Measurements from ENCODE around the gene CFAP251.

- TF ChIP-seq, protein P1, sequence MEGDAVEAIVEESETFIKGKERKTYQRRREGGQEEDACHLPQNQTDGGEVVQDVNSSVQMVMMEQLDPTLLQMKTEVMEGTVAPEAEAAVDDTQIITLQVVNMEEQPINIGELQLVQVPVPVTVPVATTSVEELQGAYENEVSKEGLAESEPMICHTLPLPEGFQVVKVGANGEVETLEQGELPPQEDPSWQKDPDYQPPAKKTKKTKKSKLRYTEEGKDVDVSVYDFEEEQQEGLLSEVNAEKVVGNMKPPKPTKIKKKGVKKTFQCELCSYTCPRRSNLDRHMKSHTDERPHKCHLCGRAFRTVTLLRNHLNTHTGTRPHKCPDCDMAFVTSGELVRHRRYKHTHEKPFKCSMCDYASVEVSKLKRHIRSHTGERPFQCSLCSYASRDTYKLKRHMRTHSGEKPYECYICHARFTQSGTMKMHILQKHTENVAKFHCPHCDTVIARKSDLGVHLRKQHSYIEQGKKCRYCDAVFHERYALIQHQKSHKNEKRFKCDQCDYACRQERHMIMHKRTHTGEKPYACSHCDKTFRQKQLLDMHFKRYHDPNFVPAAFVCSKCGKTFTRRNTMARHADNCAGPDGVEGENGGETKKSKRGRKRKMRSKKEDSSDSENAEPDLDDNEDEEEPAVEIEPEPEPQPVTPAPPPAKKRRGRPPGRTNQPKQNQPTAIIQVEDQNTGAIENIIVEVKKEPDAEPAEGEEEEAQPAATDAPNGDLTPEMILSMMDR (IDR thresholded peaks at IDR 0.05) = no peak
- no peak for TF ChIP-seq POLR2A (IDR thresholded peaks at IDR 0.05)
These were observed 8.7 kb downstream of the CFAP251 start for GRCh38 chr12:121926874-121927706.

All from lower leg skin (tissue), 3 donors.